ENCODE data around the gene PFKP. TPM values are rescaled to one million over a fixed set of nuclear protein-coding genes. Genes with fewer than 3 reads are reported as not detected.
"Not testable (repeated sequence)": the region's sequence is repeated elsewhere in the genome, so short reads cannot be mapped to it uniquely, and the experiment has no call there.

PFKP gene
- total RNA-seq, 1 experiment from 2014 or later: 120 TPM

GRCh38 chr10:3056280-3057037 is 10.9 kb upstream of the PFKP start:
- Histone ChIP-seq H3K4me3 (ENCODE audit: insufficient read depth, low read depth, low read length) (no peak overlapping the region), H3K36me3 (replicated peaks; ENCODE audit: control insufficient read depth, insufficient read depth, low read length) (no peaks in the 10 kb centered on the region), H3K27me3 (ENCODE audit: control insufficient read depth, insufficient read depth, low read length) (no peaks in the 10 kb centered on the region)
- DNase-seq: no peak

GRCh38 chr10:3057946-3058345 is 9.4 kb upstream of the PFKP start:
- H3K4me3 ChIP-seq (ENCODE audit: insufficient read depth, low read depth, low read length): no peak overlapping the region
- H3K36me3 ChIP-seq (replicated peaks; ENCODE audit: control insufficient read depth, insufficient read depth, low read length): no peaks in the 10 kb centered on the region
- DNase-seq: peak; percentile 38
- H3K27me3 ChIP-seq (ENCODE audit: control insufficient read depth, insufficient read depth, low read length): no peaks in the 10 kb centered on the region

- Histone ChIP-seq H3K4me3 (ENCODE audit: insufficient read depth, low read depth, low read length) (no peak overlapping the region), H3K36me3 (replicated peaks; ENCODE audit: control insufficient read depth, insufficient read depth, low read length) (no peaks in the 10 kb centered on the region), H3K27me3 (ENCODE audit: control insufficient read depth, insufficient read depth, low read length) (peaks cover 2% of the 10 kb centered on the region; the same call in 1 of the 2 replicates)
- no peak for DNase-seq
Measured at GRCh38 chr10:3059974-3060373, 7.4 kb upstream of the PFKP start.

- Histone ChIP-seq H3K4me3 (ENCODE audit: insufficient read depth, low read depth, low read length) (no peak overlapping the region), H3K36me3 (replicated peaks; ENCODE audit: control insufficient read depth, insufficient read depth, low read length) (no peaks in the 10 kb centered on the region), H3K27me3 (ENCODE audit: control insufficient read depth, insufficient read depth, low read length) (peaks cover 3% of the 10 kb centered on the region; the same call in 1 of the 2 replicates)
- DNase-seq: no peak
Measured at GRCh38 chr10:3060481-3060889, 6.9 kb upstream of the PFKP start.

- peaks cover 12% of the 10 kb centered on the region for H3K27me3 ChIP-seq (ENCODE audit: control insufficient read depth, insufficient read depth, low read length)
- DNase-seq; H3K36me3 ChIP-seq (replicated peaks; ENCODE audit: control insufficient read depth, insufficient read depth, low read length); H3K4me3 ChIP-seq (ENCODE audit: insufficient read depth, low read depth, low read length): not testable (repeated sequence)
Measured at GRCh38 chr10:3061323-3061898, 5.9 kb upstream of the PFKP start.

- H3K27me3 ChIP-seq (ENCODE audit: control insufficient read depth, insufficient read depth, low read length): peaks cover 20% of the 10 kb centered on the region
- no peak for DNase-seq
Measured at GRCh38 chr10:3062502-3063186, 4.7 kb upstream of the PFKP start.

GRCh38 chr10:3064423-3064822 is 2.9 kb upstream of the PFKP start:
- DNase-seq: no peak
- H3K4me3 ChIP-seq (ENCODE audit: insufficient read depth, low read depth, low read length): no peak overlapping the region
- H3K36me3 ChIP-seq (replicated peaks; ENCODE audit: control insufficient read depth, insufficient read depth, low read length): no peaks in the 10 kb centered on the region
- peaks cover 21% of the 10 kb centered on the region for H3K27me3 ChIP-seq (ENCODE audit: control insufficient read depth, insufficient read depth, low read length)

More at GRCh38 chr10:3062502-3063186, 4.7 kb upstream of the PFKP start:
- no peaks in the 10 kb centered on the region for H3K36me3 ChIP-seq (replicated peaks; ENCODE audit: control insufficient read depth, insufficient read depth, low read length)
- H3K4me3 ChIP-seq (ENCODE audit: insufficient read depth, low read depth, low read length): no peak overlapping the region

GRCh38 chr10:3065622-3066021 is 1.7 kb upstream of the PFKP start:
- Histone ChIP-seq H3K27me3 (ENCODE audit: control insufficient read depth, insufficient read depth, low read length) (peaks cover 21% of the 10 kb centered on the region), H3K36me3 (replicated peaks; ENCODE audit: control insufficient read depth, insufficient read depth, low read length) (peaks cover 2% of the 10 kb centered on the region; the same call in 1 of the 2 replicates), H3K4me3 (ENCODE audit: insufficient read depth, low read depth, low read length) (no peak overlapping the region)
- no peak for DNase-seq

GRCh38 chr10:3066317-3067117 is 831 bp upstream of the PFKP start:
- peaks cover 4% of the 10 kb centered on the region for H3K36me3 ChIP-seq (replicated peaks; ENCODE audit: control insufficient read depth, insufficient read depth, low read length)
- DNase-seq: peak; percentile 81
- peaks cover 21% of the 10 kb centered on the region for H3K27me3 ChIP-seq (ENCODE audit: control insufficient read depth, insufficient read depth, low read length)
- H3K4me3 ChIP-seq (ENCODE audit: insufficient read depth, low read depth, low read length): peak overlapping the region; percentile 61

GRCh38 chr10:3067859-3068179 is 471 bp downstream of the PFKP start:
- H3K4me3 ChIP-seq (ENCODE audit: insufficient read depth, low read depth, low read length): peak overlapping the region; percentile 84
- peaks cover 21% of the 10 kb centered on the region for H3K27me3 ChIP-seq (ENCODE audit: control insufficient read depth, insufficient read depth, low read length)
- peak; percentile 81 for DNase-seq
- peaks cover 4% of the 10 kb centered on the region for H3K36me3 ChIP-seq (replicated peaks; ENCODE audit: control insufficient read depth, insufficient read depth, low read length)

GRCh38 chr10:3068201-3068967 is 1.0 kb downstream of the PFKP start:
- H3K27me3 ChIP-seq (ENCODE audit: control insufficient read depth, insufficient read depth, low read length): peaks cover 21% of the 10 kb centered on the region
- peaks cover 4% of the 10 kb centered on the region for H3K36me3 ChIP-seq (replicated peaks; ENCODE audit: control insufficient read depth, insufficient read depth, low read length)
- DNase-seq: peak; percentile 85
- H3K4me3 ChIP-seq (ENCODE audit: insufficient read depth, low read depth, low read length): peak overlapping the region; percentile 84

- H3K4me3 ChIP-seq (ENCODE audit: insufficient read depth, low read depth, low read length): peak overlapping the region; percentile 84
- DNase-seq: peak; percentile 91
- peaks cover 4% of the 10 kb centered on the region for H3K36me3 ChIP-seq (replicated peaks; ENCODE audit: control insufficient read depth, insufficient read depth, low read length)
- H3K27me3 ChIP-seq (ENCODE audit: control insufficient read depth, insufficient read depth, low read length): peaks cover 20% of the 10 kb centered on the region
Measured at GRCh38 chr10:3068968-3069737, 1.8 kb downstream of the PFKP start.

- H3K36me3 ChIP-seq (replicated peaks; ENCODE audit: control insufficient read depth, insufficient read depth, low read length): peaks cover 4% of the 10 kb centered on the region
- DNase-seq: no peak
- peaks cover 20% of the 10 kb centered on the region for H3K27me3 ChIP-seq (ENCODE audit: control insufficient read depth, insufficient read depth, low read length)
- H3K4me3 ChIP-seq (ENCODE audit: insufficient read depth, low read depth, low read length): no peak overlapping the region
Measured at GRCh38 chr10:3069876-3070275, 2.5 kb downstream of the PFKP start.

All from H7 (cell line).